Smooth muscle cell (in vitro differentiated cells): ENCODE data around the gene CA11. TPM values are rescaled to one million over a fixed set of nuclear protein-coding genes. Genes with fewer than 3 reads are reported as not detected.

Experiments
- DNase-seq: peaks from one replicate; lab custom pipeline; 2025; ENCODE audit not compliant: unreplicated experiment; lab: John Stamatoyannopoulos, UW
- H2AFZ ChIP-seq: fragments of 200-600 bp; sonication (generic); 2 replicates; pipeline ENCODE4 v1.6.0; 2016; ENCODE audit warnings: antibody characterized with exemption, low read depth, mild to moderate bottlenecking
- H3F3A ChIP-seq: fragments of 200-600 bp; sonication (generic); 2 replicates; pipeline ENCODE4 v1.6.0; 2017; ENCODE audit warnings: antibody characterized with exemption, low read depth
- H3K27ac ChIP-seq: fragments of 200-600 bp; sonication (generic); 2 replicates; pipeline ENCODE4 v1.5.1; 2016; ENCODE audit warnings: low read depth, mild to moderate bottlenecking
- H3K27me3 ChIP-seq: fragments of 200-600 bp; sonication (generic); 2 replicates; pipeline ENCODE4 v1.6.1; 2016; ENCODE audit warnings: low read depth, mild to moderate bottlenecking
- H3K36me3 ChIP-seq: fragments of 200-600 bp; sonication (generic); 2 replicates; pipeline ENCODE4 v1.5.1; 2016; ENCODE audit warnings: low read depth
- H3K4me1 ChIP-seq: fragments of 200-600 bp; sonication (generic); 2 replicates; pipeline ENCODE4 v1.5.1; 2016; ENCODE audit warnings: low read depth
- H3K4me2 ChIP-seq: fragments of 200-600 bp; sonication (generic); 2 replicates; pipeline ENCODE4 v1.6.0; 2016; ENCODE audit warnings: mild to moderate bottlenecking
- H3K4me3 ChIP-seq: fragments of 200-600 bp; sonication (generic); 2 replicates; pipeline ENCODE4 v1.5.1; 2016; ENCODE audit warnings: mild to moderate bottlenecking
- H3K79me2 ChIP-seq: fragments of 200-600 bp; sonication (generic); 2 replicates; pipeline ENCODE4 v1.6.0; 2016; ENCODE audit warnings: low read depth, mild to moderate bottlenecking
- H3K9ac ChIP-seq: fragments of 200-600 bp; sonication (generic); 2 replicates; pipeline ENCODE4 v1.6.0; 2016; ENCODE audit warnings: low read depth
- H3K9me3 ChIP-seq: fragments of 200-600 bp; sonication (generic); replicated peaks from 2 replicates; pipeline ENCODE4 v1.5.1; 2016; ENCODE audit warnings: low read depth
- H4K20me1 ChIP-seq: fragments of 200-600 bp; sonication (generic); 2 replicates; pipeline ENCODE4 v1.6.0; 2016; ENCODE audit warnings: low read depth
- WGBS: methylation state at CpG from one replicate; pipeline ENCODE4 v1.1.7; 2016; ENCODE audit warnings: low lambda C conversion rate; 5-methylcytosine and 5-hydroxymethylcytosine counted together
- polyA plus RNA-seq: library from polyadenylated mRNA; unstranded; fragments of >200 nt; fragmentation: Nextera tagmentation; extraction: Ambion mirVana; gene quantifications from 2 replicates; pipeline ENCODE4 v1.2.1, GENCODE V29; 2016
- total RNA-seq: library from RNA; depleted of rRNA; stranded (reverse); fragments of >200 nt; gene quantifications from 2 replicates; pipeline ENCODE4 v1.2.3, GENCODE V29; 2014
- TF ChIP-seq, protein P1 (sequence below): fragments of 200-600 bp; sonication (generic); IDR thresholded peaks from 2 replicates; pipeline ENCODE4 v1.5.1; 2017; ENCODE audit warnings: borderline replicate concordance, mild to moderate bottlenecking, antibody characterized with exemption; ENCODE audit not compliant: insufficient read depth, poor library complexity, severe bottlenecking

The CA11 gene
- total and polyA plus RNA-seq, 2 experiments from 2014 or later: 0.09 to 6.9 TPM

DNA sequence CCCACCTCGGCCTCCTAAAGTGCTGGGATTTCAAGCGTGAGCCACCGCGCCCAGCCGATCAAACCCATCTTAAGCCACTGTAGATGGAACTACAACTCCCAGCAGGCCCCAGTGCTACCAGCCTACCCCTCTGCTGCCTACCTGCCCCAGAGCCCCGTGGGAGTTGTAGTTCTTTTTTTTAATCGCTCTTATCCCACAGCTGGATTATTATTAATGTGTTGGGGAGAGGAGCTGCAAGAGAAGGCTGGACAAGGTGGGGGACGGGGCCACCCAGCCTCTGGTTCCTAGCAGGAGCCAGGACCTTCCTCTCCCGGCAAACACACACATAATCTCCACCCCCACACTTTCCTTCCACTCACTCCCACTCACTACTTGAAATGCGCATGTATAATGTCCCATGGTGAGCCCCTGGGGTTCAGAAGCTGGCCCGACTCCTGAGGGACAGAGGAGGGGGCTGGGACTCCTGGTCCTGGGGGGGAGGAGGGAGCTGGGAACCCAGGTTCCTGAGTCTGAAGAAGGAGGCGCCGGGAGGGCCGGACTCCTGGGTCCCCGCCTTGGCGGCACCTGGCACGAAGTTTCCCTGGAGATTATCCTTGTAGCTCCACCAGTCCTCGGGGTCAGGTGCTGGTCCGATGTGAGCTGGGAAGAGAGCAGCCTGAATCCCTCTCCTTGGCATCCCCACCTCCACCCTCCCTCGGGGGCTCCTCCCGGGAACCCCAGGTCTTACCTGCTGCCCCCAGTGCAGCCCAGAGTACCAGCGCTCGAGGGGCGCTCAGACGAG, 958 bp downstream of the CA11 start:
- DNase-seq: no peak

DNA sequence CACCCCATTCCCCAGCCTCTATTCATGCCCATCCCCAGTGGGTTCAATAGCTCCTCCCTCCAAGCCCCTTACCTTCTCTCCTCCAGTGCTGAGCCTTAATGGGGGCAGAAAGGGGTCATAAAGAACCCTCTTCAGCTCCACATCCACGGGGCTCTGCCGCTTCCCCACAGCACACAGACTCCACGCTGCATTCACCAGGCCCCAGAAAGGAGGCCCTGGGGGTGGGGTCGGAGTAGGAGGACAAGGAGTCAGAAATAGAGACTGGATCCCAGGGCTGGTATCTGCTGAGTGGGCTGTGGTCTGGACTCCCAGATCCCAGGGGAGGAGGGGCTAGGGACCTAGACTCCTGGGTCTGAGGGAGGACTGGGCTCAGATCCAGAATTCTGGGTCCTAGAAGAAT, 1.6 kb downstream of the CA11 start:
- Histone ChIP-seq H3K4me1 (peaks cover 4% of the 10 kb centered on the region), H2AFZ (no peak overlapping the region), H3F3A (no peaks in the 10 kb centered on the region), H3K4me3 (peak overlapping the region; percentile 68), H3K27me3 (no peaks in the 10 kb centered on the region), H3K9ac (no peak overlapping the region), H3K36me3 (no peaks in the 10 kb centered on the region), H3K4me2 (peak overlapping the region; percentile 97), H3K27ac (no peak overlapping the region), H4K20me1 (no peaks in the 10 kb centered on the region), H3K79me2 (no peaks in the 10 kb centered on the region), H3K9me3 (no peaks in the 10 kb centered on the region)
- no peak for DNase-seq
- WGBS: 78% methylated on average over 4 of the region's 4 CpGs
- TF ChIP-seq, protein P1, sequence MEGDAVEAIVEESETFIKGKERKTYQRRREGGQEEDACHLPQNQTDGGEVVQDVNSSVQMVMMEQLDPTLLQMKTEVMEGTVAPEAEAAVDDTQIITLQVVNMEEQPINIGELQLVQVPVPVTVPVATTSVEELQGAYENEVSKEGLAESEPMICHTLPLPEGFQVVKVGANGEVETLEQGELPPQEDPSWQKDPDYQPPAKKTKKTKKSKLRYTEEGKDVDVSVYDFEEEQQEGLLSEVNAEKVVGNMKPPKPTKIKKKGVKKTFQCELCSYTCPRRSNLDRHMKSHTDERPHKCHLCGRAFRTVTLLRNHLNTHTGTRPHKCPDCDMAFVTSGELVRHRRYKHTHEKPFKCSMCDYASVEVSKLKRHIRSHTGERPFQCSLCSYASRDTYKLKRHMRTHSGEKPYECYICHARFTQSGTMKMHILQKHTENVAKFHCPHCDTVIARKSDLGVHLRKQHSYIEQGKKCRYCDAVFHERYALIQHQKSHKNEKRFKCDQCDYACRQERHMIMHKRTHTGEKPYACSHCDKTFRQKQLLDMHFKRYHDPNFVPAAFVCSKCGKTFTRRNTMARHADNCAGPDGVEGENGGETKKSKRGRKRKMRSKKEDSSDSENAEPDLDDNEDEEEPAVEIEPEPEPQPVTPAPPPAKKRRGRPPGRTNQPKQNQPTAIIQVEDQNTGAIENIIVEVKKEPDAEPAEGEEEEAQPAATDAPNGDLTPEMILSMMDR: no peak

More for the DNA sequence above, 958 bp downstream of the CA11 start:
- H3K9ac ChIP-seq: no peak overlapping the region
- H3K36me3 ChIP-seq: no peaks in the 10 kb centered on the region
- H3K9me3 ChIP-seq: no peaks in the 10 kb centered on the region
- peak overlapping the region; percentile 68 for H3K4me3 ChIP-seq
- TF ChIP-seq, protein P1: no peak
- H3F3A ChIP-seq: no peaks in the 10 kb centered on the region
- no peaks in the 10 kb centered on the region for H3K27me3 ChIP-seq
- no peaks in the 10 kb centered on the region for H4K20me1 ChIP-seq
- H2AFZ ChIP-seq: peak overlapping the region; percentile 96
- H3K79me2 ChIP-seq: no peaks in the 10 kb centered on the region
- H3K4me2 ChIP-seq: peak overlapping the region; percentile 97
- peaks cover 4% of the 10 kb centered on the region for H3K4me1 ChIP-seq
- 2% methylated on average over 21 of the region's 25 CpGs for WGBS
- no peak overlapping the region for H3K27ac ChIP-seq

DNA sequence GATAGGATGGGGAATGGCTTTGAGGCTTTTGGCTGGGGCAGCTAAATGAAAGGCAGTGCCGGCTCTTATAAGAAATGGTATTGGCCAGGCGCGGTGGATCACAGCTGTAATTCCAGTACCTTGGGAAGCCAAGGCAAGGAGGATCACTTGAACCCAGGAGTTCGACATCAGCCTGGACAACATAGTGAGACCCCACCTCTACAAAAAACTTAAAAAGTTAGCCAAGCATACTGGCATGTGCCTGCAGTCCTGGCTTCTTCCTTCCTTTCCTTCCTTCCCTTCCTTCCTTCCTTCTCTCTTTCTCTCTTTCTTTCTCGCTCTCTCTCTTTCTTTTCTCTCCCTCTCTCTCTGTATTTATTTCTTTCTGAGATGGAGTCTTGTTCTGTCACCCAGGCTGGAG, 3.1 kb downstream of the CA11 start:
- TF ChIP-seq, protein P1: no peak
- Histone ChIP-seq H3K27me3 (no peaks in the 10 kb centered on the region), H3K4me1 (peaks cover 4% of the 10 kb centered on the region), H3K79me2 (no peaks in the 10 kb centered on the region), H3K9me3 (no peaks in the 10 kb centered on the region), H3K36me3 (no peaks in the 10 kb centered on the region), H3F3A (peaks cover 3% of the 10 kb centered on the region), H2AFZ (no peak overlapping the region), H3K27ac (no peak overlapping the region), H3K9ac (no peak overlapping the region), H4K20me1 (no peaks in the 10 kb centered on the region), H3K4me2 (no peak overlapping the region), H3K4me3 (no peak overlapping the region)
- DNase-seq: no peak
- 95% methylated on average over 5 of the region's 5 CpGs for WGBS

DNA sequence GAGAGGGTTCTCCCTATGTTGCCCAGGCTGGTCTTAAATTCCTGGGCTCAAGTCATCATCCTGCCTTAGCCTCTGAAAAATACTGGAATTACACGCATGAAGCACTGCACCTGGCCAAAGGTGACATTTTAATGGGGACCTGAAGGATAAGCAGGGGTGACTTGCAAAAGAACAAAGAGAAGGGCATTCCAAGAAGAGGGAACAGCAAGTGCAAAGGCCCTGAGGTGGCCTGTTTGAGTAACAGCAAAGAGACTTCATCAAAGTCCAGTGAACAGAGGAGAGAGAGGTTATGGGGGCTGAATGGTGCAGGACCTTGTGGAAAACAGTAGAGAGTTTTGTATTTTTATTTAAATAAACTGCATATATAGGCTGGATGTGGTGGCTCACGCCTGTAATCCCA, 4.1 kb downstream of the CA11 start:
- Histone ChIP-seq H3K4me2 (no peak overlapping the region), H3K36me3 (no peaks in the 10 kb centered on the region), H2AFZ (no peak overlapping the region), H3F3A (peaks cover 5% of the 10 kb centered on the region), H3K79me2 (no peaks in the 10 kb centered on the region), H3K9me3 (no peaks in the 10 kb centered on the region), H3K27me3 (no peaks in the 10 kb centered on the region), H3K4me1 (peaks cover 4% of the 10 kb centered on the region), H3K4me3 (no peak overlapping the region), H3K9ac (no peak overlapping the region), H4K20me1 (no peaks in the 10 kb centered on the region), H3K27ac (no peak overlapping the region)
- 89% methylated on average over 2 of the region's 2 CpGs for WGBS
- TF ChIP-seq, protein P1: no peak
- no peak for DNase-seq
